CD14-positive monocyte (primary cell): ENCODE data around the gene KRT74. TPM values are rescaled to one million over a fixed set of nuclear protein-coding genes. Genes with fewer than 3 reads are reported as not detected.
A peak's percentile ranks its signal among the peaks of the same experiment; 100 is the strongest.

Source experiments
- DNase-seq, 3 donors: peaks; one replicate each; pipeline ENCODE4 v3.0.0-alpha.2; 2011 to 2022
- H2AFZ ChIP-seq: 2 replicates; pipeline ENCODE4 v1.6.0; 2012; ENCODE audit warnings: mild to moderate bottlenecking, low read depth, low read length, inconsistent platforms; ENCODE audit not compliant: insufficient read depth, poor library complexity, severe bottlenecking
- H3K27ac ChIP-seq, 2 donors: 1 replicate in 1 of 2; 2 replicates in 1 of 2; pipeline ENCODE4 v1.5.1; 2012 to 2013; ENCODE audit warnings: low read length in 2 of 2, control low read depth in 1 of 2, inconsistent platforms in 1 of 2, low read depth in 1 of 2, mild to moderate bottlenecking in 1 of 2
- H3K27me3 ChIP-seq, 2 donors: one replicate each; pipeline versions ENCODE4 v1.6.0 to v1.6.1; 2011 to 2013; ENCODE audit warnings: low read length in 2 of 2; ENCODE audit not compliant: control insufficient read depth in 2 of 2, insufficient read depth in 2 of 2
- H3K36me3 ChIP-seq, 2 donors: replicated peaks in 1 of 2; 1 replicate in 1 of 2; 2 replicates in 1 of 2; pipeline versions ENCODE4 v1.5.1 to v1.6.1; 2012 to 2013; ENCODE audit warnings: low read length in 2 of 2, control low read depth in 1 of 2, inconsistent platforms in 1 of 2, mild to moderate bottlenecking in 1 of 2; ENCODE audit not compliant: insufficient read depth in 2 of 2, control insufficient read depth in 1 of 2
- H3K4me1 ChIP-seq, 2 donors: 1 replicate in 1 of 2; 2 replicates in 1 of 2; pipeline versions ENCODE4 v1.5.1 to v1.6.1; 2012 to 2013; ENCODE audit warnings: low read length in 2 of 2, control low read depth in 1 of 2, inconsistent platforms in 1 of 2, mild to moderate bottlenecking in 1 of 2, moderate library complexity in 1 of 2; ENCODE audit not compliant: insufficient read depth in 2 of 2, control insufficient read depth in 1 of 2
- H3K4me2 ChIP-seq: replicated peaks from 2 replicates; pipeline ENCODE3; 2012; ENCODE audit warnings: low read length, moderate library complexity, mild to moderate bottlenecking; ENCODE audit not compliant: poor library complexity, severe bottlenecking; ENCODE audit errors: extremely low read depth
- H3K4me3 ChIP-seq, 3 experiments: fragments of 200-600 bp in 1 of 3; sonication (generic) in 1 of 3; replicated peaks in 1 of 3; 1 replicate in 2 of 3; 2 replicates in 1 of 3; pipeline ENCODE4 v1.5.1; 2011 to 2013; ENCODE audit warnings: low read length in 3 of 3, mild to moderate bottlenecking in 3 of 3, control low read depth in 2 of 3, low read depth in 2 of 3, inconsistent platforms in 1 of 3, moderate library complexity in 1 of 3
- H3K79me2 ChIP-seq: 2 replicates; pipeline ENCODE4 v1.6.0; 2012; ENCODE audit warnings: mild to moderate bottlenecking, control low read depth, inconsistent platforms, low read length, moderate library complexity; ENCODE audit not compliant: insufficient read depth
- H3K9ac ChIP-seq: 2 replicates; pipeline ENCODE4 v1.6.0; 2017; ENCODE audit warnings: low read length, mild to moderate bottlenecking; ENCODE audit not compliant: insufficient read depth, poor library complexity, severe bottlenecking
- H3K9me3 ChIP-seq, 2 donors: replicated peaks in 1 of 2; 1 replicate in 1 of 2; 2 replicates in 1 of 2; pipeline versions ENCODE4 v1.5.1 to v1.6.1; 2012 to 2013; ENCODE audit warnings: low read length in 2 of 2, control low read depth in 1 of 2; ENCODE audit not compliant: control insufficient read depth in 1 of 2, insufficient read depth in 1 of 2
- H4K20me1 ChIP-seq: 2 replicates; pipeline ENCODE4 v1.6.0; 2012; ENCODE audit warnings: mild to moderate bottlenecking, low read length, control low read depth, moderate library complexity; ENCODE audit not compliant: insufficient read depth
- H3K27ac Mint-ChIP-seq, 7 donors: one replicate each; pipeline ENCODE4 v1.8.0; 2020; ENCODE audit warnings: mild to moderate bottlenecking in 7 of 7, mixed read lengths in 7 of 7, moderate library complexity in 6 of 7, inconsistent platforms in 2 of 7
- H3K27me3 Mint-ChIP-seq, 3 donors: one replicate each; pipeline ENCODE4 v1.8.0; 2021 to 2022; ENCODE audit warnings: low read depth in 3 of 3, mild to moderate bottlenecking in 3 of 3, mixed read lengths in 3 of 3, moderate library complexity in 3 of 3, inconsistent platforms in 1 of 3
- H3K36me3 Mint-ChIP-seq, 2 donors: one replicate each; pipeline ENCODE4 v1.8.0; 2020; ENCODE audit warnings: mixed read lengths in 2 of 2, inconsistent platforms in 1 of 2, mild to moderate bottlenecking in 1 of 2
- H3K4me1 Mint-ChIP-seq: one replicate; pipeline ENCODE4 v1.8.0; 2020; ENCODE audit warnings: mild to moderate bottlenecking, mixed read lengths
- H3K4me3 Mint-ChIP-seq, 2 donors: one replicate each; pipeline ENCODE4 v1.8.0; 2020; ENCODE audit warnings: mild to moderate bottlenecking in 2 of 2, mixed read lengths in 2 of 2, moderate library complexity in 1 of 2
- H3K9me3 Mint-ChIP-seq, 7 donors: one replicate each; pipeline ENCODE4 v1.8.0; 2020 to 2022; ENCODE audit warnings: mixed read lengths in 7 of 7, mild to moderate bottlenecking in 6 of 7, moderate library complexity in 6 of 7, inconsistent platforms in 2 of 7
- CTCF ChIP-seq: fragments of 200-600 bp; IDR thresholded peaks from one replicate; pipeline ENCODE4 v1.8.0; 2022; ENCODE audit warnings: antibody characterized with exemption, mild to moderate bottlenecking
- WGBS: methylation state at CpG from one replicate; pipeline ENCODE4 v1.1.5; 2013; ENCODE audit warnings: missing lambda C conversion rate; ENCODE audit not compliant: insufficient coverage; 5-methylcytosine and 5-hydroxymethylcytosine counted together
- intact Hi-C, 2 donors: fragments of 100-400 bp; cut with micrococcal nuclease; formaldehyde crosslinking; loops; one replicate each; pipeline versions ENCODE4 v1.15.0 to v1.15.1; 2023
- polyA plus RNA-seq, 3 donors: library from polyadenylated mRNA; depleted of rRNA in 1 of 3; unstranded in 2 of 3; stranded (reverse) in 1 of 3; fragments of 300-500 nt in 2 of 3; fragments of >200 nt in 1 of 3; fragmentation: Illumina TruSeq in 2 of 3; gene quantifications; 1 replicate in 2 of 3; 2 replicates in 1 of 3; pipeline ENCODE4 v1.2.3, GENCODE V29; 2012 to 2021

The KRT74 gene
- polyA plus RNA-seq, 3 donors = not detected

- intact Hi-C loops = loop anchor here in 1 of 2 donors (5.0 kb wide), 1 partner anchor 296 kb away; no protein-coding TSS in a partner anchor
- Mint-ChIP-seq H3K27ac (no peak overlapping the region), H3K36me3 (no peaks in the 10 kb centered on the region), H3K9me3 (no peaks in the 10 kb centered on the region), H3K4me3 (no peak overlapping the region), H3K27me3 (peaks cover 3 to 6% (median 6%) of the 10 kb centered on the region in 3 donors), H3K4me1 (no peaks in the 10 kb centered on the region)
- H3K79me2 ChIP-seq = no peaks in the 10 kb centered on the region
- DNase-seq = peak in 1 of 3 donors; percentile 12
- 66% methylated on average over 3 of the region's 6 CpGs for WGBS
- H3K4me2 ChIP-seq = no peak overlapping the region
- H3K36me3 ChIP-seq = no peaks in the 10 kb centered on the region
- no peak for TF ChIP-seq CTCF
- H3K9ac ChIP-seq = no peak overlapping the region
- H3K9me3 ChIP-seq = no peaks in the 10 kb centered on the region
- H3K27me3 ChIP-seq = no peaks in the 10 kb centered on the region
- H3K27ac ChIP-seq = no peak overlapping the region
- no peaks in the 10 kb centered on the region for H4K20me1 ChIP-seq
- no peak overlapping the region for H2AFZ ChIP-seq
- no peaks in the 10 kb centered on the region for H3K4me1 ChIP-seq
- no peak overlapping the region for H3K4me3 ChIP-seq
Observed at GRCh38 chr12:52581481-52581880, 7.8 kb upstream of the KRT74 start.

GRCh38 chr12:52581066-52581465, 7.4 kb upstream of the KRT74 start:
- Histone ChIP-seq H3K27me3 (no peaks in the 10 kb centered on the region), H3K36me3 (no peaks in the 10 kb centered on the region), H2AFZ (no peak overlapping the region), H4K20me1 (no peaks in the 10 kb centered on the region), H3K9me3 (no peaks in the 10 kb centered on the region), H3K27ac (no peak overlapping the region), H3K4me1 (no peaks in the 10 kb centered on the region), H3K4me2 (no peak overlapping the region), H3K79me2 (no peaks in the 10 kb centered on the region), H3K9ac (no peak overlapping the region), H3K4me3 (no peak overlapping the region)
- no peaks in the 10 kb centered on the region for H3K36me3 Mint-ChIP-seq
- no peak for DNase-seq
- no peak overlapping the region for H3K27ac Mint-ChIP-seq
- intact Hi-C loops = loop anchor here in 1 of 2 donors (5.0 kb wide), 1 partner anchor 296 kb away; no protein-coding TSS in a partner anchor
- peaks cover 3 to 7% (median 6%) of the 10 kb centered on the region in 3 donors for H3K27me3 Mint-ChIP-seq
- no peak overlapping the region for H3K4me3 Mint-ChIP-seq
- no peak for TF ChIP-seq CTCF
- no peaks in the 10 kb centered on the region for H3K4me1 Mint-ChIP-seq
- WGBS = 87% methylated on average over 6 of the region's 7 CpGs
- H3K9me3 Mint-ChIP-seq = no peaks in the 10 kb centered on the region
